Activated CD8-positive, alpha-beta T cell treated with anti-CD3 and anti-CD28 coated beads, Interleukin-2, amount 10 ng/mL, durations not matched to agents 7 days and 5 days (primary cell): ENCODE data around the gene CDKAL1. TPM values are rescaled to one million over a fixed set of nuclear protein-coding genes. Genes with fewer than 3 reads are reported as not detected.
"Not testable (repeated sequence)": the region's sequence is repeated elsewhere in the genome, so short reads cannot be mapped to it uniquely, and the experiment has no call there.

Experiments used
- ATAC-seq: fragments of 150-1000 bp; cut with Tn5 transposase; one replicate; pipeline ENCODE4 v1.10.0; 2021; ENCODE audit warnings: moderate library complexity
- CTCF ChIA-PET: fragments of 350-600 bp; sonication (Branson Sonifier 250); formaldehyde crosslinking; loops from one replicate; lab custom pipeline; 2021; ENCODE audit warnings: antibody characterized with exemption; lab: Charles Lee
- POLR2A ChIA-PET: fragments of 350-600 bp; sonication (Branson Sonifier 250); formaldehyde crosslinking; loops from one replicate; lab custom pipeline; 2021; ENCODE audit warnings: antibody characterized with exemption; lab: Charles Lee
- DNase-seq: peaks from one replicate; pipeline ENCODE4 v3.0.0-alpha.2; 2020
- H3K27ac Mint-ChIP-seq: one replicate; pipeline ENCODE4 v1.8.0; 2021; ENCODE audit warnings: mild to moderate bottlenecking, mixed read lengths
- H3K27me3 Mint-ChIP-seq: one replicate; pipeline ENCODE4 v1.8.0; 2021; ENCODE audit warnings: low read depth, mixed read lengths
- H3K36me3 Mint-ChIP-seq: one replicate; pipeline ENCODE4 v1.8.0; 2021; ENCODE audit warnings: low read depth, mixed read lengths
- H3K4me1 Mint-ChIP-seq: one replicate; pipeline ENCODE4 v1.8.0; 2021; ENCODE audit warnings: low read depth, mixed read lengths
- H3K4me3 Mint-ChIP-seq: one replicate; pipeline ENCODE4 v1.8.0; 2021; ENCODE audit warnings: mild to moderate bottlenecking, mixed read lengths
- H3K9me3 Mint-ChIP-seq: one replicate; pipeline ENCODE4 v1.8.0; 2022; ENCODE audit warnings: mixed read lengths; ENCODE audit not compliant: insufficient read depth
- total RNA-seq, 2 experiments: library from RNA; stranded (reverse); gene quantifications; one replicate each; pipeline ENCODE4 v1.2.3, GENCODE V29; 2021

The CDKAL1 gene
- total RNA-seq, 2 experiments from 2014 or later: 24.3 to 25.2 TPM

GRCh38 chr6:21087188-21087587 is 552.9 kb downstream of the CDKAL1 start:
- DNase-seq: no peak
- Mint-ChIP-seq H3K9me3 (no peaks in the 10 kb centered on the region), H3K36me3 (peaks cover 2% of the 10 kb centered on the region), H3K27me3 (no peaks in the 10 kb centered on the region), H3K27ac (no peak overlapping the region), H3K4me3 (no peak overlapping the region), H3K4me1 (no peaks in the 10 kb centered on the region)
- no peak for ATAC-seq
- ChIA-PET POLR2A (no interaction called here), CTCF (no interaction called here)

GRCh38 chr6:21091411-21091810 is 557.2 kb downstream of the CDKAL1 start:
- H3K36me3 Mint-ChIP-seq: peaks cover 4% of the 10 kb centered on the region
- ATAC-seq (no peak), DNase-seq (no peak)

GRCh38 chr6:21092231-21092772 is 558.0 kb downstream of the CDKAL1 start:
- CTCF ChIA-PET, H3K27me3 Mint-ChIP-seq, H3K4me1 Mint-ChIP-seq, ATAC-seq, H3K9me3 Mint-ChIP-seq, DNase-seq, H3K4me3 Mint-ChIP-seq, POLR2A ChIA-PET, H3K36me3 Mint-ChIP-seq, H3K27ac Mint-ChIP-seq: not testable (repeated sequence)

More at GRCh38 chr6:21091411-21091810, 557.2 kb downstream of the CDKAL1 start:
- Mint-ChIP-seq H3K4me3 (no peak overlapping the region), H3K27me3 (no peaks in the 10 kb centered on the region), H3K9me3 (no peaks in the 10 kb centered on the region), H3K27ac (no peak overlapping the region), H3K4me1 (no peaks in the 10 kb centered on the region)
- ChIA-PET POLR2A (no interaction called here), CTCF (no interaction called here)

GRCh38 chr6:21095462-21095861 is 561.2 kb downstream of the CDKAL1 start:
- no peak for DNase-seq
- peaks cover 12% of the 10 kb centered on the region for H3K4me1 Mint-ChIP-seq
- no peaks in the 10 kb centered on the region for H3K27me3 Mint-ChIP-seq
- no peak overlapping the region for H3K4me3 Mint-ChIP-seq
- no peaks in the 10 kb centered on the region for H3K9me3 Mint-ChIP-seq
- ChIA-PET POLR2A (no interaction called here), CTCF (no interaction called here)
- no peak for ATAC-seq
- H3K27ac Mint-ChIP-seq: no peak overlapping the region
- peaks cover 4% of the 10 kb centered on the region for H3K36me3 Mint-ChIP-seq

- no peaks in the 10 kb centered on the region for H3K27me3 Mint-ChIP-seq
- DNase-seq: no peak
- H3K4me3 Mint-ChIP-seq: no peak overlapping the region
- H3K4me1 Mint-ChIP-seq: peaks cover 24% of the 10 kb centered on the region
- no peak overlapping the region for H3K27ac Mint-ChIP-seq
- CTCF ChIA-PET: no interaction called here
- POLR2A ChIA-PET: no interaction called here
- peaks cover 7% of the 10 kb centered on the region for H3K36me3 Mint-ChIP-seq
- no peak for ATAC-seq
- H3K9me3 Mint-ChIP-seq: no peaks in the 10 kb centered on the region
These were observed 563.9 kb downstream of the CDKAL1 start for GRCh38 chr6:21098134-21098533.

- ChIA-PET CTCF (no interaction called here), POLR2A (no interaction called here)
- peaks cover 5% of the 10 kb centered on the region for H3K36me3 Mint-ChIP-seq
- H3K9me3 Mint-ChIP-seq: no peaks in the 10 kb centered on the region
- H3K27ac Mint-ChIP-seq: no peak overlapping the region
- DNase-seq: no peak
- H3K4me1 Mint-ChIP-seq: peaks cover 24% of the 10 kb centered on the region
- ATAC-seq: no peak
- no peak overlapping the region for H3K4me3 Mint-ChIP-seq
- no peaks in the 10 kb centered on the region for H3K27me3 Mint-ChIP-seq
These were observed 564.5 kb downstream of the CDKAL1 start for GRCh38 chr6:21098744-21099143.

GRCh38 chr6:21099338-21100314 is 565.4 kb downstream of the CDKAL1 start:
- ChIA-PET POLR2A (interaction anchor here (0.7 kb wide), 1 partner anchor 10 kb away, joined by 3 read pairs; no protein-coding TSS in a partner anchor), CTCF (no interaction called here)
- Mint-ChIP-seq H3K4me3 (no peak overlapping the region), H3K36me3 (peaks cover 5% of the 10 kb centered on the region), H3K27me3 (no peaks in the 10 kb centered on the region), H3K4me1 (peaks cover 24% of the 10 kb centered on the region), H3K9me3 (no peaks in the 10 kb centered on the region), H3K27ac (no peak overlapping the region)
- DNase-seq (no peak), ATAC-seq (no peak)

GRCh38 chr6:21100991-21101390 is 566.7 kb downstream of the CDKAL1 start:
- ATAC-seq (no peak), DNase-seq (no peak)
- ChIA-PET POLR2A (no interaction called here), CTCF (no interaction called here)
- no peak overlapping the region for H3K27ac Mint-ChIP-seq
- peaks cover 24% of the 10 kb centered on the region for H3K4me1 Mint-ChIP-seq
- no peak overlapping the region for H3K4me3 Mint-ChIP-seq
- H3K9me3 Mint-ChIP-seq: no peaks in the 10 kb centered on the region
- H3K27me3 Mint-ChIP-seq: no peaks in the 10 kb centered on the region
- H3K36me3 Mint-ChIP-seq: peaks cover 5% of the 10 kb centered on the region

GRCh38 chr6:21101694-21102093 is 567.4 kb downstream of the CDKAL1 start:
- H3K36me3 Mint-ChIP-seq: peaks cover 5% of the 10 kb centered on the region
- no peaks in the 10 kb centered on the region for H3K9me3 Mint-ChIP-seq
- no peak overlapping the region for H3K4me3 Mint-ChIP-seq
- DNase-seq (no peak), ATAC-seq (no peak)
- no peaks in the 10 kb centered on the region for H3K27me3 Mint-ChIP-seq
- H3K4me1 Mint-ChIP-seq: peaks cover 24% of the 10 kb centered on the region
- CTCF ChIA-PET: no interaction called here
- H3K27ac Mint-ChIP-seq: no peak overlapping the region
- POLR2A ChIA-PET: no interaction called here

- H3K4me3 Mint-ChIP-seq: no peak overlapping the region
- peaks cover 5% of the 10 kb centered on the region for H3K36me3 Mint-ChIP-seq
- CTCF ChIA-PET: no interaction called here
- H3K4me1 Mint-ChIP-seq: peaks cover 24% of the 10 kb centered on the region
- H3K27ac Mint-ChIP-seq: no peak overlapping the region
- H3K9me3 Mint-ChIP-seq: no peaks in the 10 kb centered on the region
- POLR2A ChIA-PET: no interaction called here
- DNase-seq: no peak
- H3K27me3 Mint-ChIP-seq: no peaks in the 10 kb centered on the region
- no peak for ATAC-seq
These were observed 567.9 kb downstream of the CDKAL1 start for GRCh38 chr6:21102201-21102600.

- CTCF ChIA-PET: no interaction called here
- H3K27ac Mint-ChIP-seq: no peak overlapping the region
These were observed 568.4 kb downstream of the CDKAL1 start for GRCh38 chr6:21102624-21103023.

GRCh38 chr6:21103626-21104224 is 569.5 kb downstream of the CDKAL1 start:
- Mint-ChIP-seq H3K36me3 (peaks cover 10% of the 10 kb centered on the region), H3K9me3 (no peaks in the 10 kb centered on the region), H3K4me1 (peaks cover 24% of the 10 kb centered on the region), H3K27ac (no peak overlapping the region), H3K27me3 (no peaks in the 10 kb centered on the region), H3K4me3 (no peak overlapping the region)
- ChIA-PET POLR2A (no interaction called here), CTCF (no interaction called here)
- DNase-seq: no peak
- no peak for ATAC-seq

More at GRCh38 chr6:21102624-21103023, 568.4 kb downstream of the CDKAL1 start:
- POLR2A ChIA-PET: no interaction called here
- H3K9me3 Mint-ChIP-seq: no peaks in the 10 kb centered on the region
- peaks cover 24% of the 10 kb centered on the region for H3K4me1 Mint-ChIP-seq
- DNase-seq: no peak
- ATAC-seq: no peak
- peaks cover 5% of the 10 kb centered on the region for H3K36me3 Mint-ChIP-seq
- no peaks in the 10 kb centered on the region for H3K27me3 Mint-ChIP-seq
- no peak overlapping the region for H3K4me3 Mint-ChIP-seq
